ENCODE data around the gene CTNNAL1.
A peak's percentile ranks its signal among the peaks of the same experiment; 100 is the strongest.
"Not testable (repeated sequence)": the region's sequence is repeated elsewhere in the genome, so short reads cannot be mapped to it uniquely, and the experiment has no call there.

Gene CTNNAL1

DNA sequence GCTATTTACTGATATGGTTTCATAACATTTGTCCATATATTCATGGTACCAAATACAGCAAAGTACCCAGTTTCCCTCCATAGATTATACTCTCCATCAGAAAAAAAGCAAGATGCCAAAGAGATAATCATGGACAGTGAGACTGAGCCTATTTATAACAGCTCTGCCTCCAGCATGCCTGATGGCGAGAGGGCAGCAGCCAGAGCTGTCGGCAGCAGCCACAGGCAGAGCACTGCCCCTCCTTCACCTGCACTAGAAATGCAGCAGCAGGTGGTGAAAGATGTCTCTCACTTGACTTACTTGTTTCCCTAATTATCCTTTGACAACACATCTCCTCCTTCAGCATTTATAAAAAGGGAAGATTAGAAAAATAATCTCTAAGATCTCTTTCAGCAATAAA is 32.4 kb downstream of the CTNNAL1 start:
- DNase-seq: no peak

DNA sequence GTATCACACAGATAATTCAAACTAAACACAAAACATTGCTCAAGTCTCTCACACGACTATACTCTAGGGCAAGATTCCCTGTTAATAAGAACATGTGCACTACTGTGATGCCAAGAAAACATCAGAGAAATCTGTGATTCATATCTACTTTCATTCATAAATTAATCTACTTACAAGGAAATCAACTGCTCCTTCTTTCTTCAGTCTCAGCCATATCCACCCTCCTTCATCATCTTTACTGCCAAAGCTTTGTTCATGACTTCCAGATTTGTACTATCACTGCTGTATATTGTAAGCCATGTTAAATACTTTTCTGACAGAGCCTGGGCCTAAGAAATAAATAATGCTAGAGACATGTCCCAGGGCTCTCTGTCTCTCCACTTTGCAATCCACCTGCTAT is 35.1 kb downstream of the CTNNAL1 start:
- no peak for DNase-seq

GRCh38 chr9:108973895-108974294 is 39.4 kb downstream of the CTNNAL1 start:
- no peak for DNase-seq

DNA sequence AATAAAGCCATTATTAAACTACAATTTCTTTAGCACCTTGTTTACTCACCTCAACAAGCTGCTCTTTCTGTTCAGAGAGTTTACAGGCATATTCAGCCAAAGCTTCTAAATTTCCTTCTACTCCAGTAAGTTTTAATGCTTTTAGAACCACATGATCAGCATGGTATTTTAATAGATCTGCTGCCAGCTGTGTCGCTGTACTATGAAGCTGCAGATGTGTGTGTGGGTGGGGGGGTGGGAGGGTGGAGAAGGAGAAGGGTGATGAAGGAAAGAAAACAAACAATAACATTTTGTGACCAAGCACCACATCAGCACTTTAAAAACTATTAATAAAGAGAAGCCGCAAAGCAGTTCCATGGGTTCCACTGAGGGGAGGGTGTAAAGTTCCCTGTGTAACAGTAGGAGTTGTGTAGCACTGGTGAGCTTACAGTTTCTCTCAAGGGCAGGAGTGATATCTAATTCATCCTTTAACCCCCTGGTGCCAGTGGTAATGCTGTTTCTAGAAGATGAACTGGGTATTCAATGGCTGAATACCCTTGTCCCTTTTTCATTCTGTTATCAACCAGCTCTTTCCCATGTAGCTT is 40.6 kb downstream of the CTNNAL1 start:
- DNase-seq: no peak

- no peak for DNase-seq
Observed at GRCh38 chr9:108972186-108972585, 41.1 kb downstream of the CTNNAL1 start.

DNA sequence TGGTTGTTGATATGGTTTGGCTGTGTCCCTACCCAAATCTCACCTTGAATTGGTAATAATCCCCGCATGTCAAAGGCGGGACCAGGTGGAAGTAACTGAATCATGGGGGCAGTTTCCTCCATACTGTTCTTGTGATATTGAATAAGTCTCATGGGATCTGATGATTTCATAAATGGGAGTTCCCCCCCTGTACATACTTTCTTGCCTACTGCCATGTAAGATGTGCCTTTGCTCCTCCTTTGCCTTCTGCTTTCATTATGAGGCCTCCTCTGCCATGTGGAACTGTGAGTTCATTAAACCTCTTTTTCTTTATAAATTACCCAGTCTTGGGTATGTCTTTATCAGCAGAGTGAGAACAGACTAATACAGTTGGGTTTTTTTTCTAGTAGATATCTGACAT is 41.9 kb downstream of the CTNNAL1 start:
- DNase-seq: not testable (repeated sequence)

- DNase-seq: no peak
Observed at GRCh38 chr9:108967916-108968315, 45.4 kb downstream of the CTNNAL1 start.

DNA sequence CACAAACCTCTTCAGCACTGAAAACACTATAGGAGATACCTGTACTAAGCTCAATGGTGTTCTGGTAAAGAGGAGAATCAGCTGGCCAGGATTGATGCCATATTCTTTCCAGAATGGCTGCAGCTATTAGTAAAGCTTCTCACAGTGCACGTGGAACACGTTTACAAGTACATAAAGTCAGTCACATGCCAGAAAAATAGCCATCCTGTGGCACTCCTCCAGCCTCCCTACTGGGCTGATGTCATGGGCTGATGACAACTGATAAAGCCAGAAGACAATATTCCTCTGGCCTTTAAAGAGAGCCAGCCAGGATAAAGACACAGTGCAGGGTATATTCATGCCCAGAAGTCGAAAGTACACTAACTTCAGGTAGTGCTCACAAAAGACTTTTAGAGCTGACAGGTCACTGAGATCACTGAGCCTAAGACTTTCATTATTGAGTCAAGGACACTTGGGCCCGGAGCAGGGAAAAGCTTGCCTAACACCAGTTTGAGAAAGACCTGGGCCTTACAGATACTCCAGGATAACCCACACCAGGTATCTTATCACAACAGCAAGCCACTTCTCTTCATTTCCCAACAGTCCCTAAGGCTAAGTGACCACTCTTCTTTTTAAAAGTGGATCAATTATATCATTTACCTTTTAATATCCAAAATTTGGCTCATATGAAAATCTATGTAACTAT is 49.7 kb downstream of the CTNNAL1 start:
- DNase-seq: no peak

GRCh38 chr9:108961151-108961550 is 52.1 kb downstream of the CTNNAL1 start:
- no peak for DNase-seq

- DNase-seq: no peak
Observed at GRCh38 chr9:108960331-108960730, 53.0 kb downstream of the CTNNAL1 start.

DNA sequence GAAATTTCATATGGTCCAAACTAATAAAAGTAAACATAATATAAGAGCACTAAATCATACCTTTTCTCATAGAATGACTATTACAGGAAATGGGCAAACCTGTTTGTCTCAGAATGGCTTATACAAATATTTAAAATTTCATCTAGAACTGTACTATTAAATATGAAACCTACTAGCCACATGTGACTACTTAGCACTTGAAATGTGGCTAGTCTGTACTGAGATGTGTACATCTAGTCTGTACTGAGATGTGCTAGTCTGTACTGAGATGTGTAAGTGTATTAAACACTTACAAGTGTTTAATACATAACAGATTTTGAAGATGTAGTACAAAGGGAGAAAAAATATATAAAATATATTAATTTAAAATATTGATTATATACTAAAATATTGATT is 56.7 kb downstream of the CTNNAL1 start:
- no peak for DNase-seq

GRCh38 chr9:108956022-108956630 is 57.2 kb downstream of the CTNNAL1 start:
- no peak for DNase-seq

- DNase-seq: no peak
Observed at GRCh38 chr9:108953983-108954574, 59.2 kb downstream of the CTNNAL1 start.

DNA sequence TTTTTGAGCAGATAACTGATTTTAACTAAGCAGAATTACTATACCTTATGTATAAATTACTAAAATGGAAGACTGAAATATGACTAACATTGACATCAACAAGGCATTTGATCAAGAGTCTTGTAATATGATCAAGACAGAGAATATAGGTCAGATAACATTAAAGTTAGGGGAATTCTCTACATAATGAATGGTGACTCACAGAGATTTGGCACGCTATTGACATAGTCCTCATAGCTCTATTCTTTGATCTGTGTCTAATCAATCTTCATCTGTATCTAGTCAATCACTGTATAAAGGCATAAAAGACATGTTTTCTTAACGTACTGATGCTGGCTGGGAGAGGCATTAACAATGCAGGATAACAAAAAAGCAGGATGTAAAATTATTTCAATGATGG is 61.7 kb downstream of the CTNNAL1 start:
- DNase-seq: no peak

DNA sequence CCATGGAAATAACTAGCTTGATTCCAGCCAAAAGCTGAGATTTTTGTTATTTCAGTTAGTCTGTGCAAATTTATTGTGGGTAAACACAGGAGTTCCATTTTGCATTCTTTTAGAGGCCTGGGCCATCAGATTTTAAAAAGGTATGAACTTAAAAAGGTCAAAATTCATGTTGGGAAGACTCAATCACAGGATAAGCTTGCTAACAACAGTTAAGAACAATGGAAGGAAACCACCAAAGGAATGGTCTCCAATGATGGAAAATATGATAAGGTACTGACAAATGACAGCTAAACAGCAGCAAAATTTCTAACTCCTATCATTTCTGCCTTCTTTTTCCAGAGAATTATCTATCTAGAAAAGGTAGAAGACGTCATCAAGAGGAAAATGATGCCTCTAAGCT is 63.1 kb downstream of the CTNNAL1 start:
- no peak for DNase-seq

DNA sequence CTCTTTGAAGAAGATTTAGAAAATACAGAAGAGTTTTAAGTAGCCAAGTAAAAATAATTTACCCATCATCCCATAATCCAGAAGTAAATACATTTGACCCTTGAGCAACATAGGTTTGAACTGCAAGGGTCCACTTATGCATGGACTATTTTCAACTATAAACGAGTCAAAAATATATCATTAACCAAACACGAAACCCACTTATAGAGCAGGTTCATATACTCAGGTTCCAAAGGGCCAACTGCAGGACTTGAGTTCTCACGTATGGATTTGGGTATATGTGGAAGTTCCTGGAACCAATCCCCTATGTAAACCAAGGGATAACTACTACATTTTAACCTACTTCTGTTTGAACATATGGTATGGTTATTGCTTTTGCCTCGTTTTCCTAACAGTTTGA is 73.3 kb downstream of the CTNNAL1 start:
- no peak for DNase-seq

GRCh38 chr9:108937561-108938305 is 75.6 kb downstream of the CTNNAL1 start:
- no peak for DNase-seq

DNA sequence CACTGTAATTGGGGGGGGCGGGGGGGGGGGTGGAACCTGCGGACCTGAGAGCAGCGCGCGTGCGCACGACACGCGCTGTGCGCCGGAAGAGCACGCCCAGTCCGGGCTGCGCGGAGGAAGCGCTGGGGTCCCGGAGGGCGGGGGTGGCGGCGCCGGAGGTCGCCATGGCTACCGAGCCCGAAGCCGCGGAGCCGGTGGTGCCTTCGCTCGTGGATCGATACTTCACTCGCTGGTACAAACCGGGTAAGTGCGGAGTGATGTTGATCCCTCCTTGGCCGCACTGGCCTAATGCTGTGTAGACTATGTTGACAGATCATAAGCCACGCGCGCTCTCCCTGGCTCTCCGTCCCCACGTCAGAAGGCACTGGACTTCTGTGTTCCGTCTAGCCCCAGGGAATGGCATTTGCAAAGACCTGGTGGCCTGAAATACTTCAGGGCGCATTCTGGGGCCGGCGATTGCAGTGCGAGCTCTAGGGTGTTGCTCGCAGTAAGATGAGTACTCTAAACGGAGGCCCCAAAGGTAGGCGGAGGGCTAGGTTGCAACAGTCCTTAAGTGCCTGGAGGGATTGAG is 78.9 kb downstream of the CTNNAL1 start, which contains the start of gene ABITRAM:
Gene ABITRAM, plus strand, starts transcription at position 78 of the 571 bp plus-strand sequence. Its CDS starts 87 bp downstream, at position 165.
- peak; percentile 86 for DNase-seq

DNA sequence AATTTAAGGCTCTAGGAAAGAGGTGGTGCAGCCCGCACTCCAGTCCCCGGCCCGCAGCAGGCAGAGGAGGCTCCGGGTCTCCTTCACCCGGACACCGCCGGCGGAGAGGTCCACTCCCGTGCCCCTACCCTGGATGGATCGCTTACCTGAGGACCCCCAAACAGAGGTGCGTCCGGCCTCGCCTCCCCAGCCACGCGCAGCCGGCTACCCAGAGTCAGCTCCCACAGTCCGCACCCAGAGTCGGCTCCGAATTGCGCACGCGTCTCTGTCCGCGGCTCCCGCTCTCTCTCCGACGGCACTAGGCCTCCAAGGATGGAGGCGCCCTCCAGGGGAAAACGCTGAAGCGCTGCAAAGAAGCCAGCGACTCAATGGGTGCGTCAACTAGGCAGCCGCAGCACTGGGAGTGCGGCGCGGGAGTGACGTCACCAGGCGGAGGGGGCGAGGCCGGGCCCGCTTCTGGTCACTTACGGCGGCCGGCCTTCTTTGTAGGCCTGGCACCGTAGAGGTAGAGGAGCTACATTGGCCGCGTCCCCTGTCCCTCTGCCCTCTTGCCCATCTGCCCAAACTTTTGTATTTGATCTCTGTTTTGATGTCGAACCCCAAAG is 79.5 kb downstream of the CTNNAL1 start, which contains the start of gene ELP1:
Gene ELP1, minus strand, starts transcription at position 407 of the 605 bp plus-strand sequence. CDS start 2,978 bp downstream, outside the sequence.
- DNase-seq: peak; percentile 93

DNA sequence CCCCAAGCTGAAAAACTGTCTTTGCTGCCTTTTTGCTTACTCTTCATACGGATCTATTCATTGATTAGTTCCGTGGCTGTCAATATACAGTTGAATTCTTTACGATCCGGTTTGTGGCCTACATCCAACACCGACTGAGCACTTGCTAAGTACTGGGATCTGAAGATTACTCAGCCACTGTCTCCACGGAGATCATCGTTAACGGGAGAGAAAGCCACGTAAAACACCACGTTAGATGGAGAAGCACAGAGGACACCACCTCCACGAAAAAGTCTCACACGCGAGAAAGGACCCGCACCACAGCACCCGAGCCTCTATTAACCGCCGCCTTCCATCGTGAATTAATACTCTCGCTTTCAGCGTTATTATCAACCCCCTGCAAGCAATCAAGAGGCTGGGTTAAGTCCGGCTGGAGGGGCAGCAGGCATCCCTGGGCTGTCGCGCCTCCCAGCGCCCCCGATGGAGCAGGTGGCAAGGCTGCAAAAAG is 80.0 kb downstream of the CTNNAL1 start:
- no peak for DNase-seq

GRCh38 chr9:108928386-108928785 is 84.9 kb downstream of the CTNNAL1 start:
- DNase-seq: no peak

GRCh38 chr9:108924466-108924865 is 88.8 kb downstream of the CTNNAL1 start:
- no peak for DNase-seq

Data from CD4-positive, alpha-beta T cell treated with Interleukin-15 for 1 hour (primary cell).